HG02763 (cell line): Measurements from ENCODE around the gene ARVCF.

ENCODE experiments used
- ATAC-seq: cut with Tn5 transposase; IDR thresholded peaks from one replicate; pipeline ENCODE4 v1.9.1; 2021; ENCODE audit warnings: mild to moderate bottlenecking, moderate library complexity; ENCODE audit not compliant: unreplicated experiment

ARVCF gene

DNA sequence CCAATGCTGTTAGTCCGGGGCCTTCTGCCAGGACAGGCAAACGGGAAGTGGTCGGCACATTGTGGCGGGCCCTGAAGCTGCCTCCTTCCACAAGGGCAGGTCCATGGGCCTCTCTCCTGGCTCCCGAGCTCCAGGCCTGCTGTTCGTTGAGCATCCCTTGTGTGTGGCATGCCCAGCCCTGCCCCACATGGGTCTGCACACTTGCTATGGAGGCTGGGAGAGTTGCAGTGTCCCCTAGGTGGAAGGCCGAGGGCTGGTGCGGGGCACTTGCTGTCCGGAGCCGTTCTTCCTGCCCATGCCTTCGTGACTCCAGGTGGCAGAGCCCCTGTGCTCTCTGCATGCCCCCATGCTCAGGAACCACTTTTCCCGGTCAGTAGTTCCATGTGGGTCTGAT is 37.4 kb upstream of the ARVCF start:
- ATAC-seq: no peak

DNA sequence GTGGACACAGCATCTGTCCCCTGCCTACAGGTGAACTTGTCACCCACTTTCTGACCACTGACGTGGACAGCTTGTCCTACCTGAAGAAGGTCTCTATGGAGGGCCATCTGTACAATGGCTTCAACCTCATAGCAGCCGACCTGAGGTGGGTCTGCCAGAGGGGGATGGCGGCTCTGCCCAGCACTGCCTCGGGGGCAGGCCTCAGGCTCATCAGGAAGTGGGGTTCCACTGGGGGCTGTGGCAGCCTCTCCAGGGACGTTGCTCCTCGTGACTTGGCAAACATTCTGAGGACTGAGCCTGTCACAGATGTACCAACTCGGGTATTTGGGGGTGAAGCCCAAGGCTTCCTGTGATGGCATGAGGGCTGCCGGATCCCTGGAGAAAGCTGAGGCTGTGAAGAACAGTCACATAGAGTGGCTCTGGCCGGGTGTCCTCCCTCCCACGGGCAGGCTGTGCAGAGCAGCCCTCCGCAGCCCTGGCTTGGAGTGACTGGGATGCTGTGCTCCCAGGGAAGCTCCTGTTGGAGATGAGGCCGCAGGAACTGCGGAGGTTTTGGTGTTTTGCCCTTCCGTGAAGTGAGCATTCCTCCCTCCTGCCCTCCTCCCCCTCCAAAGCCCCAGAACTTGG is 36.9 kb upstream of the ARVCF start:
- no peak for ATAC-seq

DNA sequence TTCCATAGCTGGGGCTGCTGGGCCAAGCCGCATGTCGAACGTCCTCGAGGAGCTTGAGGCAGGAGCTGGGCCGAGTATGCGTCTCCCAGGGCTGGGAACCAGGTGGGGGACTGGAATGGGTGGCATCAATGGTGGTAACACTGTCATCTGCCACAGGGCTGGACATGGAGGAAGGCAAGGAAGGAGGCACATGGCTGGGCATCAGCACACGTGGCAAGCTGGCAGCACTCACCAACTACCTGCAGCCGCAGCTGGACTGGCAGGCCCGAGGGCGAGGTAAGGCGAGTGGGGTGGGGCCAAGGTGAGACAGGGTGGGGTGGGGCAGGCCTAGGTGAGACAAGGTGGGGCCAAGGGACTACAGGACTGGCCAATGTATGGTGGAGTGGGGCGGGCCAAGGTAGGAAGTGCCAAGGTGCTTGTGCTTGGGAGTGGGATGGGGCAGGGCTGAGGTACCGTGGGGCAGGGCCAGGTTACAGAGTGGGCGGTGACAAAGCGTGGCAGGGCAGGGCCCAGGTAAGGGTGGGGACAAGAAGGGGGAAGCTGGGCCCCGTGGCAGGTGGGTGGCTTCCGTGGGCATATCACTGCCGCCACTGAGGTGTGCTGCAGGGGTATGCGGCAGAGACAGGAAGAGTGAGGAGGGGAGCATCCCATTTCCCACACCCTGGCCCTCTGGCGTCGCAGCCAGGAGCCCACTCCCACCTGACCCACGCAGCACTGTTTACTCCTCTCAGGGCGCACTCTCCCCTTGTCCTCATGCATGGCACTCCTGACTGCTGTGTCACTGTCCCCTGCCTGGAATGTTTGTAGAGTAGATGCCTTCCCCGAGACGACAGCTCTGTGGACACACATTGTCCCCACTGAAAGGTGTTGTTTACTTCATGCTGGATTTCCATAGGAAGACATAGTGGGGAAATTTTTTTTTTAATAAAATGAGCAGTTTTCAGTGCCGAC is 36.0 kb upstream of the ARVCF start:
- no peak for ATAC-seq

DNA sequence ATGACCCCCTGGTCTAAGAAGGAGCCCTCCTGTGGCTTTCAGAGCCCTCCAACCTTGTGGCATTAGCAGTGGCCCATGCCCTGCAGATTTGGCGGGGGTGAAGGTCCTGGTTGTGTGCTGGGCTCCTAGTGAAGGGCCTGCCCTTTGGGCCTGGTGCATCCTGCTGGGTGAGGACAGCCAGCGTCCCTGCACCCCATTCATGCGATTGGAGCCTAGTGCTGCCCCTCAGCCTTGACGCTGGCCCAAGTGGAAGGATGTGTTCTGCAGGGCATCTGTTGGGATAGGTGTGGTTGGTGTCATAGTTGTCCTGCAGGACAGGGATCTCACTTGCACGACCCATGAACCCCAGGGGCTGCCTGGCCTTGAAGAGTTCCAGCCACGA is 35.3 kb upstream of the ARVCF start:
- ATAC-seq: no peak

DNA sequence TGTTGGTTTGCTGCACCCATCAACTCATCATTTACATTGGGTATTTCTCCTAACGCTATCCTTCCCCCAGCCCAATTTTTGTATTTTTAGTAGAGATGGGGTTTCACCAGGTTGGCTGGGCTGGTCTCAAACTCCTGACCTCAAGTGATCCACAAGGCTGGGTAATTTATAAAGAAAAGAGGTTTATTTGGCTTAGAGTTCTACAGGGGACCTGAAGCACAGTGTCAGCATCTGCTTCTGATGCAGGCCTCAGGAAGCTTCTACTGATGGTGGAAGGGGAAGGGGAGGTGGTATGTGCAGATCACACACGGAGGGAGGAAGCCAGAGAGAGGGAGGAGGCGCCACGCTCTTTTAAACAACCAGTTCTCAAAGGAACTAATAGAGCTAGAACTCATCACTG is 30.1 kb upstream of the ARVCF start:
- no peak for ATAC-seq

DNA sequence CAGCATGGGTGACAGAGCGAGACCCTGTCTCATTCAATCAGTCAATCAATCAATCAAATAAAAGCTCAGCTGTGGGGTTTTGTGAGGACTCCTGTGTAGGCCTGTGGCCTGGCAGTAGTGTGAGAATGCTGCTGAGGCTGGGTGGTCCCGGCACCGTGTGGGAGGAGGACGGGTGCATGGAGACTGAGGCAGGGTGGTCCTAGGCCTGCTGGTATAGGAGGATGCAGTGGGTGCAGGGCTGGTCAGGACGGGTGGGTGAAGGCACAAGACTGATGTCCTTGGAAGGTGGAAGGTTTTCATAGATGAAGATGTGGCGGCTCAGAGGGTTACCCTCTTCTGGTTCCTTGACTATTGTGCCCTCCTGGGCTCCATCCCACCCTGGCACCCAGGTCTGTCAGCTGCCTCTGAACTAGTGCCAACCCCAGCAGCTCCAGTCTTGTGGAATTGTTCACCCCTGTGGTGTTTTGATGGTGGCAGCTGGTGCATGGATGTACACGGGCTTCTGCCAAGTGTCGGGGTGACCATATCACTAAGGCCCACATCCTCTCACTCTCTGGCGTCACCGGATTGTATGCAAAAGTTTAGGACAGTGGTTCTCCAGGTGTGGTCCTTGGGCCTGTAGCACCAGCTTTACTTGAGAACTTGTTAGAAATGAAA is 28.0 kb upstream of the ARVCF start:
- ATAC-seq: no peak

DNA sequence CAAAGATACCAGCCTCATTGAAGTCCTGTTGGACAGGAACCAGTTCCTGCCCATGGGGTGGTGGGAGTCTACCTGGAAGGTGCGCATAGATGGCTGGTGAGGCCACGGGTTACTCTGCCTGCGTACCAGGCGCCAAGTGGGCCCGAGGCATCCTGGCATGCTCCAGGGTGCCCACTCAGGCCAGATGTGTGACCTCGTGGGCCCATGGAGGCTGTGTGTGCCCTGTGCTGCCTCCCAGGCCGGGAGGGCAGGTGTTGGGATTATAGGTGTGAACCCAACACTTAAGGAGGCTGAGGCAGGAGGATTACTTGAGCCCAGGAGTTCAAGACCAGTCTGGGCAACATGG is 27.3 kb upstream of the ARVCF start:
- no peak for ATAC-seq

DNA sequence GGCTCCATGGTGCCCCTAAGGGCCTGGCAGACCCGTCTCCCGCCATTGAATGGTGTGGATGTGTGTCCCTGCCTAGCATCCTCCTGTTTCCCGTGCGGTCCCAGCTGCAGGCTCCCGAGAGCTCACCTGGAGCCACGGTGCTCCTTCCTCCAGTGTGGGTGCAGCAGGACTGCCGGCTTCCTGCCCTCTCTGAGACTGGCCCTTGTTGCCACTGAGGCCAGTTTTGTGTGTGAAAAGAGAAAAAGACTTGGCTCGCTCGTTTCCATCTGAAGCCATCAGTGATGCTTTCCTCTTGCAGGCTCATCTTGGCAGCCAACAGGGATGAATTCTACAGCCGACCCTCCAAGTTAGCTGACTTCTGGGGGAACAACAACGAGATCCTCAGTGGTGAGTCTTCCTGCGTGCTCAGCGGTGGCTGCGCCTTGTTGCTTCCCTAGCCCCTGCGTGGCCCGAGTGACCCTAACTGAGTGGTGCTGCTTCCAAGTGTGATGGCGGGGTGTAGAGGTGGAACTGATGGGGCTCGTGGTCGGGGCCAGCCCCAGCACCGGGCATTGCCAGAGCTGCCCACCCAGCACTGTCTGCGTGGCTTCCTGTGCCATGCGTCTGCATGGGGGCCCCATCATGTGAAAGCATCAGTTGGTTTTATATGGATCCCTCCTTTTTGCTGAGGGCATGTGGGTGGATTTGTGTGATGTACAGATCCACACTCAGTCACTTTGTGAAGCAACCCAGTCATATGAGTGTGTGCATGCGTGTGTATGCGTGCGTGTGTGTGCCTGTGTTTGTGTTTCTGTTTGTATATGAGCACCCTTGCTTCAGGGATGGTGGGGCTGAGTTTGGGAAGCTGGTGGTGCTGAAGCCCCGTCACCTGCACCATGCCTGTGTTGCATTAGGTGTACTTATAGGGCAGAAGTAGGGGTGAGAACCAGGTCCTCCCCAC is 26.7 kb upstream of the ARVCF start:
- no peak for ATAC-seq

DNA sequence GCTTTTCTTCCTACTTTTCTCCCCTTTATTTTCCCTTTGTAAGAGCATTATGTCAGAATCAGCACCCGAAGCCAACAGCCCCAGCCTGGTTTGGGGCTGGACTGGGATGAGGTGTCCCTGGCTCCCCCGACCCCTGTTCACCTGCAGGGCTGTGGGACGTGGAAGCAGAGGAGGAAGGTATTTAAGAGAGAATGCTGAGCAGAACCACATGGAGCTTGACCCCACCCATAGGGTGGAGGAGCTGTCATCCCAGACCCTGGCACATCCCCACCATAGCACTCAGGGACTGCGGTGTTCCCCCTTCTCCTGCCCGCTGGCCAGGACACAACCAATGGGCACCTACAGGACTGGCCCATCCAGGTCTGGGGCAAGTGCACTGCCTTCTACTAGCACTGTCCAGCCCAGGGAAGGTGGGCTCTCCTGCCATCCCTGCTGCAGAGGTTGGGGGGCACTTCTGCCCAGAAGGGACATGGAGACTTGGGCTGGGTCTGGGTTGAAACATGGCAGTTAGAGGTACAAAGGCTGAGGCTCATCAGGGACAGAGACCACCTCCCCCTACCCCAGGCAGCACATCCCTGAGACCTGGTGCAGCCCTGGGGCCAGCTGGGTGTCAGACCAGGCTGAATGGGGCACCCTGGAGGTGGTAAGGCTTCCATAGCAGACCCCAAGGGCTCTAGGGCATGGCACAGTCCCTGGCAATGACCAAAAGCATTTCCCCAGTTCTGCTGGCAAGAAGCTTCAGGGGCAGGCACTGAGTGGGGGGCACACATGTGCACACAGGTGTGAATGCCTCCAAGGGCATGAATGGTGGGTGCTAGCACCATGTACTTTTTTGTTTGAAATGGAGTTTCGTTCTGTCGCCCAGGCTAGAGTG is 23.9 kb upstream of the ARVCF start:
- no peak for ATAC-seq

DNA sequence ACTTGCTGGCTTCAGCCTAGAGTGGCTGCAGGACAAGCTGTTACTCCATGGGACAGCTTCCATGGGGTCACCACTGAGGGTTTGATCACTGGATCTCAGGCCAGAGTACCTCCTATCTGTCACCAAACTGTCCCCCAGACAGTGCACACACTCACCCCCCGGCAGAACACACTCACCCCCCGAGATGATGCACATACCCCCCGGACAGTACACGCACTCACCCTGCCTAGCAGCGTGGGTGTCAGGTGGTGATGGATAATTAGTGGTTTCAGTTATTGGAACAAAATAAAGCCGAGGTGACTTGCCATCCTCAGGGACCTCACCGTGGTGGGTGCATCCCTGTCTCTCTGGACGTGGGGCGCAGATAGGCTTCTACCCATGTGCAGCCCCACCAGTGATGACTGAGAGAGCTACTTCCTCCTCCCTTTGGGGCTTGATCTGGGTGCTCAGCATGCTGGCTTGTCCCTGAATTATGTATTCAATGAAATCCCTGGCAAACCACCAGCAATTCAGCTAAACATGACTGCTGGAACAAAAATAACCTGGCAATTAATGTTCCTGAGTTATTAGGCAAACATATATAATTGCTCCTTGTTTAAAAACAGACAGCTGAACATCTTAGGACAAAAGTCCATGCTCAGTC is 23.2 kb upstream of the ARVCF start:
- ATAC-seq: no peak

DNA sequence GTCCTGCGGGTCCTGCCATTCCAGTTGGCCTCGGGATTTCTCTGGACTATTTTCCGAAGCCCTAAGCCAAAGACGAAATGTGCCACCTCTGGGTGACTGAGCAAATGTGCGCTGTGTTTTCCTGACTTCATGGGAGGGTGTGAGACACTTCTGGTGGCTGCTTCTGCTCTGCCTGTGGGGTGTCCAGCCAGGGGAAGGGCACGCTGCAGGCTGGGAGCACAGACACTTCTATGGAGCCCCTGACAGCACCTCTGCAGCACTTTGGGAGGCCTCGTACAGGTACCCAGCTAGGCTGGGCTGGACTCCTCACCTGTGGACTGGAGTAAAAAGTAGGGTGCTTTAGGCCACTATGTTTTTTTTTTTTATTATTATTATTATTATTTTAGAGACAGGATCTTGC is 22.0 kb upstream of the ARVCF start:
- no peak for ATAC-seq

DNA sequence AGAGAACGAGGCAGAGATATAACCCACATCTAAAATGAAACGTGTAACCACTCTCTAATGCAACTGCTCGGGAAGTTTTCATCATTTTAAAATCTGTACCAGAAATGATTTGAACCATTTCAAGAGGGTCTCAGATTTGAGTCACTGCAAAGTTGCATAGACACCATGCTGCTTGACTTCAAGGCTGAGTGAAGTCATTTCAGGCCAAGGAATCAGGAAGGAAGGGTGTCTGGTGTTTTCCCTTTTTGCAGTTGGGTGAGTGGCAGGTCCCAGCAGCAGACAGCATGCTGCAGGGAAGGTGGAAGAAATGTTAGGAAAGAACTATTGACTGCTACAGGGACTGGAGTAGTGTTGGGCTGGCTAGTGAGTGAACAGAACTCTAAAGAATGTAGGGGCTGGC is 20.8 kb upstream of the ARVCF start:
- no peak for ATAC-seq

DNA sequence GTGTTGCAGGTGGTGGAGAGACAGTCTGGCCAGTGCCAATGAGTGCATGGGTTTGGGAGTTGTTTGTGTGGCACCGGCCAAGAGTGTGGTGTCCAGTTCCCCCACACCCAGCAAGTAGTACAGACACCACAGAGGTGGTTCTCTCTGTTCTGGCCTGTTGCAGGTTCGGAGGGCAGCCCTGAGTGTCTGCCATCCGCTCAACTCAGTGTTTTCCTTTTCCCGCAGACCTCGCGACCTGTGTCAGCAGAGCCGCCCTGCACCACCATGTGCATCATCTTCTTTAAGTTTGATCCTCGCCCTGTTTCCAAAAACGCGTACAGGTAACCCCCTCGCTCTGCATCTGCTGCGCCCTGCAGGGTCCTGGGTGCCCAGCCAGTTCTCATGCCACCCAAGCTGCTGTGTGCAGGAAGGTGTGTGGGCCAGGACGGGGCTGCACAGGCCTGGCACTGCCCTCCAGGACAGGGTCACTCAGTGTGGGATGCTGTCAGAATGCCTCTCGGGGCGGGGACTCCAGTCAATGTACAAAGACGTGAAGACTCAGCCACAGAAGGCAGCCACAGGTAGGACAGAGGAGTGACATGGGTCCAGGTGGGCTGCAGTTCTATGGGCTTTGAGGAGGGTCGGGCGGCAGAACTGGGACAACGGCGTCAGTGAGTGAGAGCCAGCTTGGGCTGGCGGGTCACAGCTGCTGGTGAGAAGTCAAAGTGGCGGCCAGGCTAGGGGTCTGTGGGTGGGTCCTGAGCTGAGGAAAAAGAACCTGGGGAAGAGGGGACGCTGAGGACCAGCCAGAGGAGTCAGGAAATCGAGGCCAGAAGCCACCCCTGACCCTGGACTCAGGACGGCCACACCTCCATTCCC is 20.1 kb upstream of the ARVCF start:
- ATAC-seq: no peak

DNA sequence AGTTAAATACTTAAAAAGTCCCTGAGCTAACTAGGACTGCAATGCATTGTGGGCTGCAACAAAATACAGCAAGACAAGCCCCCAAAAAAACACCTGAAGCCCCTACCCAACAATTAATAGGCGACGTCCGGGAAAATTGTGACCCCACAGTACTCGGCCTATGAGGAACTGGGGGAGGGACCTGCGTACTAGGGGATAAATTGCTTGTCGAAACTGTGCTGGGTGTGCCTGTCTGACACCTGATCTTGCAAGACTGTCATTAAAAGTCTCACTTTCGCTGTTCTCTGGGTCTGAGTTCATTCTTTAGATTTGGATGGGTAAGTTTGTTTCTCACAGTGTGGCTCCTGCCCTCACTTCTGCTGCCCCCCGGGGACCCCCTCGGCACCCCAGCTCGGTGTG is 19.5 kb upstream of the ARVCF start:
- no peak for ATAC-seq

DNA sequence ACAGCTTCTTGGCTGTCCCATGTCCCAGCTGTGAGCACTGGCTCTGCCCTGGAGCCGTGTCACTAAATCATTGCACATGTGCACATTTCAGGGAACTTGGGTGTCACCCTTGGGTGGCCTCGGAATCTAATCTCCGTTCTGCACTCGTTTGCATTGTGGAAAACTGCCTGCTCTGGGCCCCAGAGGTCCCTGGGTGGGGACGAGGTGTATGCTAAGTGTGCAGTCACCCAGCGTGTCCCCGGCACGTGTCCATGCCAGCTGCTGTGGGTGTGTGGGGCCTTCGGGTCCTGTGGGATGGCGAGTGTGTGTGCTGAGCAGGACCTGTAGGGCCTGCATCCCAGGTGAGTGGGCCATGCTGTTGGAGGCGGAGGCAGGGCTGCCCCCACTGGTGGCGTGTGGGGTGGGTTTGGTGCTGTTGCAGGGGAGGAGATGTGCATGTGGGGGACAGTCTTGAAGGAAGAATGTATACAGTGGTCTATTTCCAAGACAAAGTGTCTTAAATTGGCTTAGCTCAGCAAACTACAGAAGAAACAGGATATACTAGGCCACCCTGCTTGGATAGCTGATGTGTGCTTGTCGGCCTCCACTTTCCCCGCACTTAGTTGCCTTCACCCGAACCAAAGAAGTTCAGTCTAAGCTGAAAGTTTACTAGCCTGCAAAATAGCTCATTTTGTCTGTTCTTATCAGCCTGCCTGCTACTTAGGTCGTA is 18.9 kb upstream of the ARVCF start:
- no peak for ATAC-seq

DNA sequence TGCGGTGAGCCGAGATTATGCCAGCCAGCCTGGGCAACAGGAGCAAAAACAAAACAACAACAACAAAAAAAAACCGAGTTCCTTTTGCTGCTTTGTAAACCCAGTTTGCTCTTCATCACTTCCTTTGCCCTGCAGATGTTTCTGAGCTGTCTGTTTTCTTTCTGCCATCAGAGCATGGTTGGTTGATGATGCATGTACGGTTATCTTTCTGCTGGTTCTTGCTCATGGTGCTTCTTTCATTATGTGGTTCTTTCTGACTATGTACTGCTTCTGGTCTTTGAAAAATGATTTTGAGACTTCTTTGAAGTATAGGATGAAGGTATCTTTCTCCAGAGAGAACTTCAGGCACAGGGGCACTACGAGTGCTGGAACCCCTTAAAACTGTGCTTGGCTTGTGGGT is 17.5 kb upstream of the ARVCF start:
- ATAC-seq: no peak

DNA sequence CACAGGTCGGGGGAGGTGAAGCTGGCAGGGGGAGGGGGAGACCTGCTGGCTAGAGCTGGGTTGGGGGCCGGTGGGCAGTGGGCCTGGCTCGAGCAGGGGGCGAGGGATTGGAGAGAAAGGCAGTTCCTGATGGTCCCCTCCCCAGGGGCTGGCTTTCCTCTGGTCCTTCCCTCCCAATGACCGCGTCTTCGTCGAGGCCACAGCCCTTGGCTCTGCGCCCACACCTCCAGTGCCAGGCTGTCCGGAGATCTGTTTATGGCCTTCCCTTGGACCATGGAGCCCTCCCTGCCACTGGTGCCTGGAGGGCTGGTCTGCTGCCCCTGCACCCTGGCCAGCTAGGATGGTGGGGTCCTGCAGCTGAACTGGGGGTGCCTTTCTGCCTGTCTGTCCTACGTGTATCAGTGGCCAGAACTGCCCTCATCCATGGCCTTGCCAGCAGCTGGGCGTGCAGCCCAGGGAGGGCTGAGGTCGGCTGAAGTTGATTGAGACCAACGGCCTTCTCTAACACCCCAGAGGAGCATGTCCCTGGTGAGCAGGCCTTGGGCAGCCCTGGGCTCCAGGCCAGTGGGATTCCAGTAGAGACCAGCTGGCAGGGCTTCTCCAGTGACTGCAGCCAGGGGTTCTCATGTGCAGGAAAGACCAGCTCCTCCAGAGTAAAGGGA is 16.6 kb upstream of the ARVCF start:
- ATAC-seq: no peak
